Activated CD4-positive, alpha-beta T cell treated with anti-CD3 and anti-CD28 coated beads, Interleukin-10, Interleukin-2, amounts not matched to agents 100 ng/mL and 50 ng/mL, durations not matched to agents 16 hours and 8 hours (primary cell): ENCODE measurements around the gene TCF7L2.
"Not testable (repeated sequence)": the region's sequence is repeated elsewhere in the genome, so short reads cannot be mapped to it uniquely, and the experiment has no call there.

Source experiments
- DNase-seq: peaks from one replicate; pipeline ENCODE4 v3.0.0-alpha.2; 2020

The TCF7L2 gene

DNA sequence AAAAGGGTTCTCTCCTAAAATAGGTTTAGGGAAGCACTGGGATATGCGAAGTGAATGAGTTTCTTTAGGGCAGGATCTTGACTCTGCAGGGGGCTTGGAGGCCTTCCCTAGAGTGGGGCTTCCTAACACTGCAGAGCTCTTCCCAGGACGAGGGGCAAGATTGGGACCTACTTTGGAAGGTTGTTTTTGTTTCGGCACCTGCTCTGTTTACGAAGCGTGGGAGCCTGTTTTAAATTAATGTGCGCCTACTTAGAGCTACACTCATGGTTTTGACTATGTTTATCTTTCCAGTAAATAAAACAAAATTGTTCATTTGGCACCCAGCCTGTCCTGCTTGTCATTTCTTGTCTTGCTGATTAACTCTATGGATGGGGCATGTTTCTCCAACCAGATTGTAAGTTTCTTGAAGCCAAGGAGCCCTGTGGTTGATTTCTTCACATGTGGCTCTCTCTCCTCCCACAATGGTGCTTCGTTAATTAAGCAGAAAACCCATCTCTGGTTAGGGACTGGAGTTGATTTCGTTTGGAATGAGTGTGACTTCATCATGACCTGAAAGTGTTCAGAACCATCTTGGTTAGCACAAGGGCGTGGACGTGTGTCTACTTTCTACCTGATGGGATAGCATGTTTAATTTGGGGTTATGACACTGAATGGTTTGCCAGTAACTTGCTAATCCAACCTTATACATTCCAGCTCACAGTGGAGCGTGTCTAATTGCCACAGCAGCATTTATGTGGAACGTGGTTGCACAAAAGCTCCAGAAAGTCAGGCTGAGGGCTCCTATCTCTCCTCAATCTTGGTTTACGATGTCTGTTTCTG is 98.1 kb downstream of the TCF7L2 start:
- DNase-seq = no peak

DNA sequence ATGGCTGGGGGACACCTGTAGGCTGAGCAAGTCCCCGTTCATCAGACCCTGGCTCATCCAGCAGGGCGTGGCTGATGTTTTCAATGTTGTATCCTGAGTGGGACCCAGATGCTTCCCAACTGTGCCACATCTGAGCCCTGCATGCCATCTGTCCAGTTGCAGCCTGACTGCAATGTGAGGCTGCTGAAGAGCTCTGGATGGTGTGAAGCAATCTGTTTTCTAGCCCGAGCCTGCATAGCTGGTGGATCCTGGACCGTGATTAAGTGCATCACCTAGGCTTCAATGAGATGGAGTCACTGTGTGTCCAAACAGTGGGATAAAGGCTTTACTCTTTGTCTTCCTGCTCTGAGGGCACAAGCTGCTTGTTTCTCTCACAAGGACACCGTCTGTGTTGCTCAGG is 99.8 kb downstream of the TCF7L2 start:
- DNase-seq = no peak

DNA sequence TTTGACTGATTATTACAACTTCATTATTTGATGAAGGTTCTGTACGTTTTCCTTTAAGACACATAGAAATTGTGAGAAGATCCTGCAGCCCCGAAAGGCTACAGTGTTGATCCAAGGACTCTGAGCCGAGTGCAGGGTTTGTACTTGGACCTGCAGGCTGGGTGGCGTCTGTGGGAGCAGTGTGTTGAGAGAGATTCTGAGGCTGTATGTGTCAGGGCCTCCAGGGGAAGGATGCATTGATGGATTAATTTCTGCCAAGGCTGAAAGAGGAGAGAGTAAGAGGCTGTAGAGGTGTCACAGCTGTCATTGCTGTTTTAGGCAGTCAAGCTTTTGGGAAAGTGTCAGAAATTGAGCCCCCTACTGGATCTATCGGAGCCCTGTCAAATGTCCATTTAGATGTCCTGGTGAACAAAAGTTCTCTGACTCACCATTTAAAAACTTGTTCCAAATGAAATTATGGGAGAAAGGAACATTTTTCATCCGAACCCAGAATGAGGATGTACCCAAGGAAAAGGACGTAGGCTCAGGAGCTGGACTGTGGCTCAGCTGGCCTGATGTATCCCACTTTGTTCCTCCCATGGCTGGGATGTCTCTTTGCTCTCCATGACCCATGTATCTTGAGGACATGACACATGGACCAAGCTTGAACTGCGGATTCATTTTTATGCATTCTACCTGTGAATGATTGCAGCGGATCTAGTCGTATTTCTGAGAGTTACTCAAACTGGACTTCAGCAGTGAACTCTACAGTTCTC is 102.2 kb downstream of the TCF7L2 start:
- DNase-seq = no peak

- no peak for DNase-seq
These were observed 103.0 kb downstream of the TCF7L2 start for GRCh38 chr10:113053091-113053490.

DNA sequence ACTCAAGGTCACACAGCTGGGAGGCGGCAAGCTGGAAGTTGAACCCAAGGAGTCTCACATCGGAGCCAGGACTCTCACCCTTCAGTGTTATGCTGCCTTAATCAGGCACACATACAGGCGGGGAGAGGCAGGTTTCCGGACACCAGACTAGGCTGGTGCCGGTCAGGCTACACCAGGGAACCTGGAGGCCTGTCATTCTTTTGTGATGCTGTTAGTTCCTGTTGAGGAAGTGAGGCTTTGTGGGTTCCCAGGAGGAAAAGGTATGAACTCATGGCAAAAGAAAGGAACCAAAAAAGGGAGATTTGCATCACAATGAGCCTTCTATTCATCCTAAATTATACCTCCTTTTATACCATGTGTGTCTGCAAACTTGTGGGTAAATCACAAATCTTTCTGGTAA is 103.8 kb downstream of the TCF7L2 start:
- no peak for DNase-seq

- no peak for DNase-seq
These were observed 105.4 kb downstream of the TCF7L2 start for GRCh38 chr10:113055458-113055857.

GRCh38 chr10:113056030-113056429 is 106.0 kb downstream of the TCF7L2 start:
- DNase-seq = no peak

- no peak for DNase-seq
These were observed 106.5 kb downstream of the TCF7L2 start for GRCh38 chr10:113056441-113057021.

GRCh38 chr10:113057948-113058522 is 108.0 kb downstream of the TCF7L2 start:
- no peak for DNase-seq

- DNase-seq = no peak
These were observed 108.7 kb downstream of the TCF7L2 start for GRCh38 chr10:113058523-113059370.

DNA sequence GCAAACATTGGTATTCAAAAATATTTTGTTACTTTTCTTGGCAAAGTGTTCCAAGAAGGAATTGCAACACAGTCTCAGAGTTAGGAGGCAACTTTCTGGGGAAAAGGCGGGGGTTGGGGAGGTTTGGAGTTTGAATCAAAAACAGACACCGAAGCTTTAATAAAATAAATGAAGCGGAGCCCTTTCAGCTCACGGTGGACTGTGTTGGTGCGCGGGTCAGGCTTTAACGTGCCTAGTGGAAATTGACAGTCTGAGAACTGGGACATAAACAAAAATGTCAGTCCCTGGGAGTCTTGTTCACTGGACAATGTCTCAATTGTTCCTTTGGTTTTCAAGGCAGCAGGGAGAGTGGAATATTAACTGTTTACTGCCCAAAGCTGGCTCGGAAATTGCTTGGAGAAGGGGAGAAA is 109.3 kb downstream of the TCF7L2 start:
- no peak for DNase-seq

DNA sequence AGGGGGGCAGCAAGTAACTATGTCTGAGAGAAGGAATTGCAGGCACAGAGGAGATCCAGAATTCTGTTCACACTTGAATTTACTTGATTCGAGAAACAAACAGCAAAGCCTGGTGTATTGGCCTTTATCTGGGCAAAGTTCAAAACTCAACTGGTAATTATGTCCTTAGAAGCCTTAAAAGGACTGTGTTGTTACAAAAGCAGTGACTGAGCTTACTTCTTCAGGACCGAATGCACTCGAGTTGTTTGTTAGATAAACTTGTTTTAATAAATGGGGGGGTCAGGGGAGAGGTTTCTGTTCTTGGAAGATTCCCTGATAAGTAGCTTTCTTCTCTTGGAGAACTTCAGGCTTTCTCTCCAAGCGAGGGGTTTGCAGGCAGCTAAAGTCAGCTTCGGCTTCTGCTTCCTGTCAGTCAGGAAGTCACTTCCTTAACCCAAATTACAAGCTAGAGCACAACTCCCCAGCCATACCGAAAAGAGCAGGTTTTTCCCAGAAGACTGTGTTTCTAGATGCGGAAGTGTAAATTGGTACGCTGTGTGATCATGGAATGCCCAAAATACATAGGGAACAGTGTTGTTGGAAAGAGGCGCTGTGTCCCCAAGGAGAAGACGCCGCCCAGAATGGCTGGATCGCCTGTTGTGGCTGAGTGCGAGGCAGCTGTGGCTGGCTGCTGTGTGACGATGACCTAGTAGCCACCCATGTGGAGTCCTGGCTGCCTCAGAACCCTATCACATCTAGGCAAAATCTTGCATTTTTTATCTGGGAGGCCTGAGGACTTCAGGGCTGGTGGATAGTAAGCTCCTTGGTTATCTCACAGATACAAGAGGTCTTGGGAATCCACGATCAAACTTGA is 110.4 kb downstream of the TCF7L2 start:
- no peak for DNase-seq

- no peak for DNase-seq
These were observed 111.0 kb downstream of the TCF7L2 start for GRCh38 chr10:113061054-113061430.

- DNase-seq = no peak
These were observed 111.5 kb downstream of the TCF7L2 start for GRCh38 chr10:113061557-113061956.

DNA sequence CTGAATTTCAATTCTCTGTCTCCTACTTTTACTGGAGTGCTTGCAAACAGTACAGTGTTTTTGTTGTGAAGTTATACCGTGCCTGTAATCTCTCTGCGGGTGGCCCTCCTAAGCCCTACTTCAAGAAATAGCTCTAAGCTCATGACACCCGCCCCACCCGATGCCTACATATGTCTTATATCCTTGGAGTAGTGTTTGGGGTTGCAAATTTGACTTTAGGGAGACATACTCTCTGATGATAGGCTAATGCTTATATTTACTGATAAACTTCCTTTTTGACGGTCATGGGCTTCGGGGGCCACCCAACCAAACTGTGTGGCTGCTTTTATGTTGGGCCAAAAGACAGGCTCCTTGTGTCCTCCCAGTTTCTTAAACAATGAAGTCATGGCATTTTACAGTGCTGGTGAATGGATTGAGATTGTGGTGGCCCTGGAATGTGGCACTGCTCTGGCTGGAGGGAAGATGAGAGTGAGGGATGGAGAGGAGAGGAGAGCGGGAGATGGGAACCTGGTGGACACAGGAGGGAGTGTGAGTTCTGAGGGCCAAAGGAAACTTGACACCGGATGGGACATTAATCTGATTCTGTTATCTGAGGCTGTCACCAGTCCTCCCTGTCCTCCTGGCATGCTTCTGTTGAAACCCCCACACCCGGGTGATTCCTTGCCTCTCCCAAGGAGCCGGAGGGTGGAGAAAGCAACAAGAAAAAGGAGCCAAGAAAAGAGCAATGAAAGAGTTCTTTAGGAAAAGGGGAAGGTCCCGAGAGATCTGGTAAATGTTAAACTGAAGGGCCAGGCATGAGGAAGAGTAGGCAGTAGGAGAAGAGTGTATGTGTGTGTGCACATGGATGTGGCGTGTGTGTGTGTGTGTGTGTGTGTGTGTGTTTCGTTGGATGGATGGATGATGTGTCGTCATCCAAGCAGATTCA is 113.3 kb downstream of the TCF7L2 start:
- DNase-seq = no peak

DNA sequence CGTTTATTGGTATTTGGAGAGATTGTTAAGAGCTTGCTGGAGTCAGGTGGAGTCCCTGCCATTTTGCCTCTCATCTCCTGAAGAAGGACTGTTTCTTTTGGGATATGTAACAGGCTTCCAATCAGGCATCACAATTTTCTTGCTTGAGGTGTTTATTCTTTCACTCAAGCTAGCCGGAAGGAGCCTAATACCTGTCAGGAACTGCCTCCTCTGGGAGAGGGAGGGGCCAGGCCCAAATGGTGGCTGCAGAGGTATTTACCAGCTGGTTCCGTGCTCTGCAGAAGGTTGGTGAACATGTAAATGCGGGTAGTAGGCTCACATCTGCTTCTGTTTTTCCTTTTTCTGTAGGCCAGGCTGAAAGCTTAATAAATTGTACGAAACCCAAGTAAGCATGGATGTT is 114.0 kb downstream of the TCF7L2 start:
- DNase-seq = no peak

GRCh38 chr10:113066120-113066519 is 116.1 kb downstream of the TCF7L2 start:
- not testable (repeated sequence) for DNase-seq

- no peak for DNase-seq
These were observed 116.7 kb downstream of the TCF7L2 start for GRCh38 chr10:113066561-113067312.

DNA sequence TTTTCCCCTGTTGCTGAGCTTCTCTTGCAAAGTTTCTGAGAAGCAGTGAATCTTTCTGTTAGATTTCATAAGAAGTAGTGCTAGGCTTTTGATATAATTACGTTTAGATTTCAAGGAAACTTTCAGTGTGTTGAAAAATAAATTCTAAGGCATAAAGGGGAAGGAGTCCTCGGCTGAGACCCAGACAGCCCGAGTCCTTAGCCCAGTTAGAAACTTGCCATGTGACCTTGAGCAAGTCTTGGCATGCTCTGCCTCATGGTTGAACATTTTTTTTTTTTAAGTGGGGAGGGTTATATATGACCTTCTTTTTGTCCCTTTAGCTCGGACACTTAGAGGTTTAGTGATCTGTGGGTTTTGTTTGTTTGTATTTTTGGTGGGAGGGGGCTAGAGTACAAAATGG is 117.5 kb downstream of the TCF7L2 start:
- DNase-seq = no peak
